Measurements from ENCODE around the gene C20orf141. TPM values are rescaled to one million over a fixed set of nuclear protein-coding genes. Genes with fewer than 3 reads are reported as not detected.
"Not testable (repeated sequence)": the region's sequence is repeated elsewhere in the genome, so short reads cannot be mapped to it uniquely, and the experiment has no call there.

Gene C20orf141
- polyA plus RNA-seq (ENCODE audit: insufficient read length) = not detected

- no peak for DNase-seq
Observed at GRCh38 chr20:2814587-2815051, at the start of gene C20orf141. TSS of gene C20orf141 (plus strand) at chr20:2814987. CDS start at chr20:2815185, 198 bp downstream.

GRCh38 chr20:2767768-2768631 lies 46.8 kb upstream of the C20orf141 start:
- DNase-seq = no peak

- DNase-seq = no peak
Observed at GRCh38 chr20:2768632-2769015, 46.2 kb upstream of the C20orf141 start.

GRCh38 chr20:2770091-2770490 lies 44.7 kb upstream of the C20orf141 start:
- DNase-seq = not testable (repeated sequence)

- no peak for DNase-seq
Observed at GRCh38 chr20:2771631-2772080, 43.1 kb upstream of the C20orf141 start.

- DNase-seq = no peak
Observed at GRCh38 chr20:2773812-2774211, 41.0 kb upstream of the C20orf141 start.

GRCh38 chr20:2775139-2775538 lies 39.6 kb upstream of the C20orf141 start:
- no peak for DNase-seq

- no peak for DNase-seq
Observed at GRCh38 chr20:2778602-2779321, 36.0 kb upstream of the C20orf141 start.

GRCh38 chr20:2780948-2781347 lies 33.8 kb upstream of the C20orf141 start:
- no peak for DNase-seq

GRCh38 chr20:2783908-2784566 lies 30.8 kb upstream of the C20orf141 start:
- DNase-seq = no peak

GRCh38 chr20:2793471-2793870 lies 21.3 kb upstream of the C20orf141 start:
- no peak for DNase-seq

- DNase-seq = no peak
Observed at GRCh38 chr20:2794202-2794748, 20.5 kb upstream of the C20orf141 start.

GRCh38 chr20:2794866-2795447 lies 19.8 kb upstream of the C20orf141 start:
- no peak for DNase-seq

- DNase-seq = no peak
Observed at GRCh38 chr20:2795451-2795850, 19.3 kb upstream of the C20orf141 start.

GRCh38 chr20:2796011-2796660 lies 18.7 kb upstream of the C20orf141 start:
- no peak for DNase-seq

- DNase-seq = no peak
Observed at GRCh38 chr20:2797136-2797983, 17.4 kb upstream of the C20orf141 start.

GRCh38 chr20:2798095-2798805 lies 16.5 kb upstream of the C20orf141 start:
- DNase-seq = no peak

GRCh38 chr20:2798814-2799213 lies 16.0 kb upstream of the C20orf141 start:
- no peak for DNase-seq

GRCh38 chr20:2799271-2799670 lies 15.5 kb upstream of the C20orf141 start:
- no peak for DNase-seq
